GM12801 (cell line): ENCODE results near the gene RALY.

Experiments
- CTCF ChIP-seq: IDR thresholded peaks from one replicate; pipeline ENCODE4 v1.5.1; 2011; ENCODE audit warnings: control low read depth; ENCODE audit not compliant: insufficient read length; ENCODE audit errors: extremely low read depth

Gene RALY

GRCh38 chr20:34083781-34084180, 90.1 kb downstream of the RALY start:
- no peak for TF ChIP-seq CTCF

GRCh38 chr20:34084227-34084923, 90.7 kb downstream of the RALY start:
- TF ChIP-seq CTCF, result no peak

- TF ChIP-seq CTCF, result no peak
Observed at GRCh38 chr20:34085544-34086040, 91.9 kb downstream of the RALY start.

GRCh38 chr20:34088305-34089174, 94.8 kb downstream of the RALY start:
- no peak for TF ChIP-seq CTCF

GRCh38 chr20:34089175-34089479, 95.4 kb downstream of the RALY start:
- TF ChIP-seq CTCF, result no peak

GRCh38 chr20:34089655-34090345, 96.1 kb downstream of the RALY start:
- TF ChIP-seq CTCF, result no peak

- no peak for TF ChIP-seq CTCF
Observed at GRCh38 chr20:34090645-34091044, 96.9 kb downstream of the RALY start.
